Stimulated activated CD4-positive, alpha-beta T cell treated with anti-CD3 and anti-CD28 coated beads, TNF-alpha, amount 100 ng/mL, for 4 hours (primary cell): Measurements from ENCODE around the gene MARCHF10.
"Not testable (repeated sequence)": the region's sequence is repeated elsewhere in the genome, so short reads cannot be mapped to it uniquely, and the experiment has no call there.

Experiments
- DNase-seq, 3 experiments: peaks; one replicate each; pipeline ENCODE4 v3.0.0-alpha.2; 2020; ENCODE audit warnings: low read depth in 3 of 3

Gene MARCHF10

GRCh38 chr17:62786646-62787045 is 21.5 kb downstream of the MARCHF10 start:
- DNase-seq = no peak

- DNase-seq = not testable (repeated sequence)
These were observed 22.1 kb downstream of the MARCHF10 start for GRCh38 chr17:62785983-62786382.

- DNase-seq = no peak
These were observed 25.3 kb downstream of the MARCHF10 start for GRCh38 chr17:62782730-62783270.

GRCh38 chr17:62781831-62782251 is 26.3 kb downstream of the MARCHF10 start:
- no peak for DNase-seq

GRCh38 chr17:62781356-62781755 is 26.8 kb downstream of the MARCHF10 start:
- no peak for DNase-seq

- DNase-seq = no peak
These were observed 27.2 kb downstream of the MARCHF10 start for GRCh38 chr17:62780951-62781350.

- DNase-seq = no peak
These were observed 27.8 kb downstream of the MARCHF10 start for GRCh38 chr17:62780269-62780668.

- no peak for DNase-seq
These were observed 29.0 kb downstream of the MARCHF10 start for GRCh38 chr17:62778990-62779681.

GRCh38 chr17:62775876-62776275 is 32.2 kb downstream of the MARCHF10 start:
- DNase-seq = no peak

- DNase-seq = no peak
These were observed 33.8 kb downstream of the MARCHF10 start for GRCh38 chr17:62774338-62774737.

GRCh38 chr17:62767997-62768396 is 40.1 kb downstream of the MARCHF10 start:
- DNase-seq = no peak

GRCh38 chr17:62765351-62765750 is 42.8 kb downstream of the MARCHF10 start:
- DNase-seq = no peak

GRCh38 chr17:62763891-62764600 is 44.1 kb downstream of the MARCHF10 start:
- DNase-seq = no peak

- DNase-seq = no peak
These were observed 46.2 kb downstream of the MARCHF10 start for GRCh38 chr17:62761884-62762283.

- no peak for DNase-seq
These were observed 47.2 kb downstream of the MARCHF10 start for GRCh38 chr17:62760945-62761267.

GRCh38 chr17:62760059-62760944 is 47.8 kb downstream of the MARCHF10 start:
- no peak for DNase-seq

- DNase-seq = no peak
These were observed 50.6 kb downstream of the MARCHF10 start for GRCh38 chr17:62757500-62757951.

- no peak for DNase-seq
These were observed 51.9 kb downstream of the MARCHF10 start for GRCh38 chr17:62756198-62756597.

GRCh38 chr17:62755141-62755851 is 52.8 kb downstream of the MARCHF10 start:
- no peak for DNase-seq

- no peak for DNase-seq
These were observed 53.5 kb downstream of the MARCHF10 start for GRCh38 chr17:62754631-62755030.

GRCh38 chr17:62753562-62753961 is 54.6 kb downstream of the MARCHF10 start:
- no peak for DNase-seq
